HCT116 (cell line): Measurements from ENCODE around the gene HECTD2. TPM values are rescaled to one million over a fixed set of nuclear protein-coding genes. Genes with fewer than 3 reads are reported as not detected.

Source experiments
- ATAC-seq: fragments of 200-7000 bp; cut with Tn5 transposase; 2 replicates; pipeline ENCODE4 v1.9.1; 2020; ENCODE audit warnings: mild to moderate bottlenecking, moderate library complexity
- BruUV-seq: library from RNA; stranded (reverse); fragments of 400-500 nt; replicated peaks from 2 replicates; lab custom pipeline; 2021; lab: Mats Ljungman, UMichigan
- CTCF ChIA-PET: fragments of 300-600 bp; sonication (Branson Sonifier 250); formaldehyde crosslinking; loops from one replicate; lab custom pipeline; 2021; ENCODE audit warnings: antibody characterized with exemption; lab: Charles Lee
- POLR2A ChIA-PET: fragments of 300-600, 350-600 bp; sonication (Branson Sonifier 250); formaldehyde crosslinking; loops from one replicate; lab custom pipeline; 2021; ENCODE audit warnings: antibody characterized with exemption; lab: Charles Lee
- RAD21 ChIA-PET, 2 experiments: fragments of 300-600 bp; sonication (Branson Sonifier 250); formaldehyde crosslinking; loops; one replicate each; lab custom pipeline; 2023; ENCODE audit warnings: low total read pairs in 2 of 2; ENCODE audit not compliant: uncharacterized antibody in 2 of 2, unreplicated experiment in 2 of 2, low non-redundant PET in 1 of 2; lab: Charles Lee
- DNase-seq: peaks from one replicate; pipeline ENCODE4 v3.0.0-alpha.2; 2010; ENCODE audit warnings: low read depth, low spot score
- H2AFZ ChIP-seq: fragments of 200-600 bp; shearing (Covaris generic), sonication (generic); 2 replicates; pipeline ENCODE4 v1.6.1; 2017; ENCODE audit warnings: low read depth, mixed run types, mixed read lengths, antibody characterized with exemption, low read length; ENCODE audit not compliant: poor library complexity, severe bottlenecking
- H3K27ac ChIP-seq: 2 replicates; pipeline ENCODE4 v1.5.1; 2012; ENCODE audit warnings: low read depth, low read length
- H3K27me3 ChIP-seq: fragments of 200-600 bp; sonication (generic); 2 replicates; pipeline ENCODE4 v1.6.1; 2016; ENCODE audit warnings: mixed run types, low read length, mixed read lengths; ENCODE audit not compliant: insufficient read depth
- H3K36me3 ChIP-seq, 2 experiments: fragments of 200-500 bp in 1 of 2; fragments of 200-600 bp in 1 of 2; sonication (Bioruptor generic) in 1 of 2; sonication (generic) in 1 of 2; 2 replicates each; pipeline versions ENCODE4 v1.5.1 to v1.6.1; 2014 to 2016; ENCODE audit warnings: low read length in 2 of 2, inconsistent platforms in 1 of 2, mixed read lengths in 1 of 2, mixed run types in 1 of 2; ENCODE audit not compliant: insufficient read depth in 2 of 2, control insufficient read depth in 1 of 2
- H3K4me1 ChIP-seq, 2 experiments: fragments of 200-600 bp in 1 of 2; sonication (generic) in 1 of 2; 2 replicates each; pipeline versions ENCODE4 v1.5.1 to v1.6.1; 2012 to 2017; ENCODE audit warnings: low read length in 2 of 2, inconsistent platforms in 1 of 2, mild to moderate bottlenecking in 1 of 2, mixed read lengths in 1 of 2, mixed run types in 1 of 2, moderate library complexity in 1 of 2; ENCODE audit not compliant: insufficient read depth in 2 of 2, control insufficient read depth in 1 of 2
- H3K4me2 ChIP-seq: fragments of 200-600 bp; sonication (generic); 2 replicates; pipeline ENCODE4 v1.6.1; 2017; ENCODE audit warnings: mixed run types, low read length, mixed read lengths
- H3K4me3 ChIP-seq, 2 experiments: fragments of 200-600 bp in 1 of 2; sonication (generic) in 1 of 2; replicated peaks in 1 of 2; 2 replicates each; pipeline ENCODE4 v1.5.1; 2011 to 2016; ENCODE audit warnings: low read length in 2 of 2, control low read depth in 1 of 2, low read depth in 1 of 2, mild to moderate bottlenecking in 1 of 2, mixed read lengths in 1 of 2, mixed run types in 1 of 2
- H3K79me2 ChIP-seq: fragments of 200-600 bp; sonication (generic); 2 replicates; pipeline ENCODE4 v1.6.1; 2017; ENCODE audit warnings: mild to moderate bottlenecking, mixed run types, low read length, moderate library complexity, mixed read lengths; ENCODE audit not compliant: insufficient read depth
- H3K9ac ChIP-seq: fragments of 200-600 bp; sonication (generic); 2 replicates; pipeline ENCODE4 v1.6.1; 2016; ENCODE audit warnings: low read length, mixed read lengths
- H3K9me2 ChIP-seq: fragments of 200-600 bp; sonication (generic), shearing (Covaris generic); 2 replicates; pipeline ENCODE4 v1.6.1; 2017; ENCODE audit warnings: mixed run types, mild to moderate bottlenecking, moderate library complexity; ENCODE audit not compliant: insufficient read depth
- H3K9me3 ChIP-seq, 2 experiments: fragments of 200-500 bp in 1 of 2; fragments of 200-600 bp in 1 of 2; sonication (Bioruptor generic) in 1 of 2; sonication (generic) in 1 of 2; 2 replicates each; pipeline ENCODE4 v1.6.1; 2014 to 2017; ENCODE audit warnings: low read length in 2 of 2, mixed read lengths in 2 of 2, inconsistent platforms in 1 of 2, low read depth in 1 of 2, mild to moderate bottlenecking in 1 of 2, mixed run types in 1 of 2, moderate library complexity in 1 of 2; ENCODE audit not compliant: control insufficient read depth in 1 of 2, insufficient read depth in 1 of 2
- H4K20me1 ChIP-seq: fragments of 200-600 bp; sonication (generic), shearing (Covaris generic); 2 replicates; pipeline ENCODE4 v1.6.1; 2017; ENCODE audit warnings: mixed run types, mild to moderate bottlenecking, moderate library complexity; ENCODE audit not compliant: insufficient read depth
- CEBPB ChIP-seq: IDR thresholded peaks from 2 replicates; pipeline ENCODE4 v1.6.1; 2012; ENCODE audit warnings: low read depth
- POLR2A ChIP-seq: IDR thresholded peaks from 2 replicates; pipeline ENCODE4 v1.7.0; 2011; ENCODE audit warnings: borderline replicate concordance; ENCODE audit not compliant: insufficient read depth, insufficient read length; ENCODE audit errors: extremely low read depth
- POLR2AphosphoS5 ChIP-seq: IDR thresholded peaks from 2 replicates; pipeline ENCODE4 v1.6.1; 2011; ENCODE audit warnings: mild to moderate bottlenecking, low read depth, low read length, moderate library complexity
- SP1 ChIP-seq: IDR thresholded peaks from 2 replicates; pipeline ENCODE4 v1.6.1; 2012; ENCODE audit warnings: low read depth
- ZNF274 ChIP-seq: fragments of 200-500 bp; sonication (Bioruptor generic); IDR thresholded peaks from 2 replicates; pipeline ENCODE4 v1.6.1; 2014; ENCODE audit warnings: mild to moderate bottlenecking, low read depth, low read length, inconsistent platforms
- intact Hi-C: fragments of 100-400 bp; cut with micrococcal nuclease; formaldehyde crosslinking; loops from 2 replicates; pipeline ENCODE4 v1.10.0; 2022
- total RNA-seq: library from RNA; stranded (reverse); gene quantifications from one replicate; pipeline ENCODE4 v1.2.1, GENCODE V29; 2021; ENCODE audit not compliant: unreplicated experiment
- TF ChIP-seq, protein P1 (sequence below): IDR thresholded peaks from 2 replicates; pipeline ENCODE4 v1.6.1; 2012
- TF ChIP-seq, protein P2 (sequence below), 3 experiments: fragments of 200-600 bp in 1 of 3; sonication (generic) in 1 of 3; IDR thresholded peaks in 2 of 3; conservative IDR thresholded peaks in 1 of 3; 2 replicates each; pipeline ENCODE4 v1.5.1; 2012 to 2017; ENCODE audit warnings: low read depth in 2 of 3, low read length in 2 of 3, antibody characterized with exemption in 1 of 3, borderline replicate concordance in 1 of 3, control low read depth in 1 of 3, mild to moderate bottlenecking in 1 of 3, mixed read lengths in 1 of 3, mixed run types in 1 of 3, moderate library complexity in 1 of 3; ENCODE audit not compliant: insufficient read depth in 1 of 3

HECTD2 gene
- total RNA-seq, 1 experiment from 2014 or later = 3.0 TPM

DNA sequence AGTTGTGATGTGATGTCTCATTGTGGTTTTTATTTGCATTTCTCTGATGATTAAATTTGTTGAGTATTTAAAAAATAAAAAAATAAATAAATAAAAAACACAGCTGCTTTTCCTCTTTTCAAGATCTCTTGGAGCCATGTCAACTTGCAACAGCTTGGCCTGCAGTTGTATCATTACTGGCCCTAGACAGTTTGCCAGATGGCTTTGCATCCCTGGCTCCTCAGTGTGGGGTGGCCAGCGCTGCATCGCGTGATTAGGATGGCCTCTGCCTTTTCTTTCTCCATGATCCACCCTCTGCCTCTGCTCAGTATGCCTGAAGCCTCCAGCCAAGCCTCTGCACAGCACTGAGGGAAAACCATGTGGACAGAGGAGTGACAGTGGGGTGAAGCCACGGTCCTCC lies 126.0 kb downstream of the HECTD2 start:
- Histone ChIP-seq H3K4me1 (peaks cover 0 to 10% of the 10 kb centered on the region in 2 experiments; a peak in 1 of 4 replicates), H3K27ac (no peak overlapping the region), H3K4me3 (no peak overlapping the region), H4K20me1 (no peaks in the 10 kb centered on the region), H3K9ac (no peak overlapping the region), H2AFZ (no peak overlapping the region), H3K79me2 (no peaks in the 10 kb centered on the region), H3K4me2 (no peak overlapping the region), H3K27me3 (no peaks in the 10 kb centered on the region), H3K36me3 (no peaks in the 10 kb centered on the region), H3K9me2 (no peaks in the 10 kb centered on the region), H3K9me3 (no peaks in the 10 kb centered on the region)
- ATAC-seq (no peak), DNase-seq (no peak)
- intact Hi-C loops = no loop called here
- TF ChIP-seq ZNF274 (no peak), POLR2A (no peak), POLR2AphosphoS5 (no peak)
- TF ChIP-seq, protein P1, sequence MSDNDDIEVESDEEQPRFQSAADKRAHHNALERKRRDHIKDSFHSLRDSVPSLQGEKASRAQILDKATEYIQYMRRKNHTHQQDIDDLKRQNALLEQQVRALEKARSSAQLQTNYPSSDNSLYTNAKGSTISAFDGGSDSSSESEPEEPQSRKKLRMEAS = no peak
- TF ChIP-seq, protein P2, sequence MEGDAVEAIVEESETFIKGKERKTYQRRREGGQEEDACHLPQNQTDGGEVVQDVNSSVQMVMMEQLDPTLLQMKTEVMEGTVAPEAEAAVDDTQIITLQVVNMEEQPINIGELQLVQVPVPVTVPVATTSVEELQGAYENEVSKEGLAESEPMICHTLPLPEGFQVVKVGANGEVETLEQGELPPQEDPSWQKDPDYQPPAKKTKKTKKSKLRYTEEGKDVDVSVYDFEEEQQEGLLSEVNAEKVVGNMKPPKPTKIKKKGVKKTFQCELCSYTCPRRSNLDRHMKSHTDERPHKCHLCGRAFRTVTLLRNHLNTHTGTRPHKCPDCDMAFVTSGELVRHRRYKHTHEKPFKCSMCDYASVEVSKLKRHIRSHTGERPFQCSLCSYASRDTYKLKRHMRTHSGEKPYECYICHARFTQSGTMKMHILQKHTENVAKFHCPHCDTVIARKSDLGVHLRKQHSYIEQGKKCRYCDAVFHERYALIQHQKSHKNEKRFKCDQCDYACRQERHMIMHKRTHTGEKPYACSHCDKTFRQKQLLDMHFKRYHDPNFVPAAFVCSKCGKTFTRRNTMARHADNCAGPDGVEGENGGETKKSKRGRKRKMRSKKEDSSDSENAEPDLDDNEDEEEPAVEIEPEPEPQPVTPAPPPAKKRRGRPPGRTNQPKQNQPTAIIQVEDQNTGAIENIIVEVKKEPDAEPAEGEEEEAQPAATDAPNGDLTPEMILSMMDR (IDR thresholded peaks at IDR 0.05 in 2 of 3, conservative IDR thresholded peaks at IDR 0.05 in 1 of 3; ENCODE audit: borderline replicate concordance in 1 of 3, insufficient read depth in 1 of 3, low read depth in 2 of 3, low read length in 2 of 3) = no peak
- ChIA-PET CTCF (no interaction called here), POLR2A (no interaction called here), RAD21 (no interaction called here)
- BruUV-seq = no TSS peak

GRCh38 chr10:91536733-91537132 lies 126.6 kb downstream of the HECTD2 start:
- H3K27ac ChIP-seq = no peak overlapping the region
- BruUV-seq = no TSS peak
- H3K4me3 ChIP-seq = no peak overlapping the region
- POLR2A ChIA-PET = no interaction called here
- no peak overlapping the region for H2AFZ ChIP-seq
- H3K4me2 ChIP-seq = no peak overlapping the region
- no peaks in the 10 kb centered on the region for H3K79me2 ChIP-seq
- H3K9ac ChIP-seq = no peak overlapping the region
- no peaks in the 10 kb centered on the region for H3K9me2 ChIP-seq
- intact Hi-C loops = no loop called here
- ATAC-seq (no peak), DNase-seq (no peak)
- no peaks in the 10 kb centered on the region for H3K36me3 ChIP-seq
- H3K27me3 ChIP-seq = no peaks in the 10 kb centered on the region
- CTCF ChIA-PET = no interaction called here
- H3K4me1 ChIP-seq = peaks cover 0 to 10% of the 10 kb centered on the region in 2 experiments; a peak in 1 of 4 replicates
- RAD21 ChIA-PET = no interaction called here
- H4K20me1 ChIP-seq = no peaks in the 10 kb centered on the region
- no peaks in the 10 kb centered on the region for H3K9me3 ChIP-seq
- no peak for TF ChIP-seq CEBPB
- no peak for TF ChIP-seq POLR2A
- TF ChIP-seq SP1 = no peak
